Osteocyte (in vitro differentiated cells): ENCODE data around the gene RAP1A. TPM values are rescaled to one million over a fixed set of nuclear protein-coding genes. Genes with fewer than 3 reads are reported as not detected.
A peak's percentile ranks its signal among the peaks of the same experiment; 100 is the strongest.
"Not testable (repeated sequence)": the region's sequence is repeated elsewhere in the genome, so short reads cannot be mapped to it uniquely, and the experiment has no call there.

ENCODE experiments used
- DNase-seq: peaks from one replicate; pipeline ENCODE4 v3.0.0; 2021; ENCODE audit warnings: mixed read lengths; ENCODE audit not compliant: unreplicated experiment; ENCODE audit errors: extremely low spot score
- H3K27ac Mint-ChIP-seq: one replicate; pipeline ENCODE4 v1.8.0; 2021; ENCODE audit warnings: mild to moderate bottlenecking, mixed read lengths; ENCODE audit not compliant: unreplicated experiment
- H3K27me3 Mint-ChIP-seq: one replicate; pipeline ENCODE4 v1.8.0; 2021; ENCODE audit warnings: mixed read lengths; ENCODE audit not compliant: unreplicated experiment
- H3K36me3 Mint-ChIP-seq: one replicate; pipeline ENCODE4 v1.8.0; 2021; ENCODE audit warnings: mixed read lengths; ENCODE audit not compliant: unreplicated experiment
- H3K4me1 Mint-ChIP-seq: one replicate; pipeline ENCODE4 v1.8.0; 2021; ENCODE audit warnings: mixed read lengths; ENCODE audit not compliant: unreplicated experiment
- H3K4me3 Mint-ChIP-seq: one replicate; pipeline ENCODE4 v1.8.0; 2021; ENCODE audit warnings: mild to moderate bottlenecking, moderate library complexity, mixed read lengths; ENCODE audit not compliant: unreplicated experiment
- H3K9me3 Mint-ChIP-seq: one replicate; pipeline ENCODE4 v1.8.0; 2021; ENCODE audit warnings: mixed read lengths; ENCODE audit not compliant: unreplicated experiment
- total RNA-seq: library from RNA; stranded (reverse); gene quantifications from 2 replicates; pipeline ENCODE4 v1.2.1, GENCODE V29; 2021
- TF ChIP-seq, protein P1 (sequence below): fragments of 200-600 bp; sonication (generic); IDR thresholded peaks from 2 replicates; pipeline ENCODE4 v1.5.0; 2021; ENCODE audit warnings: antibody characterized with exemption, mild to moderate bottlenecking, moderate library complexity

Gene RAP1A
- total RNA-seq, 1 donor from 2014 or later: 48.3 TPM

DNA sequence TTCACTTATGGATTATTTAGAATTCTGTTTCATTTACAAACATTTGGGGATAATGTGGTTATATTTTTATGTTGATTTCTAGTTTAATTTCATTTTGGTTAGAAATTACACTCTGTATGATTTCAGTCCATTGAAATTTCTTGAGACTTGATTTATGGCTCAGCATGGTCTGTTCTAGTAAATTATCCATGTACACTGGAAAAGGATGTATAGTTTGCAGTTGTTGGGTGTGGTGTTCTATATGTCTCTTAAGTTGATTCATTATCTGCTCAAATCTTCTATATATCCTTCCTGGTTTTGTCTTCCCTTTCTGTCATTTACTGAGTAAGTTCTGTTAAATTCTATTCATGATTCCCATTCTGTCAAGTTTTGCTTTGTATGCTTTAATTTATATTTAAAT, 52.3 kb downstream of the RAP1A start:
- Mint-ChIP-seq H3K4me1 (peaks cover 12% of the 10 kb centered on the region), H3K27ac (no peak overlapping the region), H3K4me3 (no peak overlapping the region), H3K9me3 (no peaks in the 10 kb centered on the region), H3K27me3 (no peaks in the 10 kb centered on the region), H3K36me3 (peaks cover 3% of the 10 kb centered on the region)
- no peak for DNase-seq
- TF ChIP-seq, protein P1, sequence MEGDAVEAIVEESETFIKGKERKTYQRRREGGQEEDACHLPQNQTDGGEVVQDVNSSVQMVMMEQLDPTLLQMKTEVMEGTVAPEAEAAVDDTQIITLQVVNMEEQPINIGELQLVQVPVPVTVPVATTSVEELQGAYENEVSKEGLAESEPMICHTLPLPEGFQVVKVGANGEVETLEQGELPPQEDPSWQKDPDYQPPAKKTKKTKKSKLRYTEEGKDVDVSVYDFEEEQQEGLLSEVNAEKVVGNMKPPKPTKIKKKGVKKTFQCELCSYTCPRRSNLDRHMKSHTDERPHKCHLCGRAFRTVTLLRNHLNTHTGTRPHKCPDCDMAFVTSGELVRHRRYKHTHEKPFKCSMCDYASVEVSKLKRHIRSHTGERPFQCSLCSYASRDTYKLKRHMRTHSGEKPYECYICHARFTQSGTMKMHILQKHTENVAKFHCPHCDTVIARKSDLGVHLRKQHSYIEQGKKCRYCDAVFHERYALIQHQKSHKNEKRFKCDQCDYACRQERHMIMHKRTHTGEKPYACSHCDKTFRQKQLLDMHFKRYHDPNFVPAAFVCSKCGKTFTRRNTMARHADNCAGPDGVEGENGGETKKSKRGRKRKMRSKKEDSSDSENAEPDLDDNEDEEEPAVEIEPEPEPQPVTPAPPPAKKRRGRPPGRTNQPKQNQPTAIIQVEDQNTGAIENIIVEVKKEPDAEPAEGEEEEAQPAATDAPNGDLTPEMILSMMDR: no peak

DNA sequence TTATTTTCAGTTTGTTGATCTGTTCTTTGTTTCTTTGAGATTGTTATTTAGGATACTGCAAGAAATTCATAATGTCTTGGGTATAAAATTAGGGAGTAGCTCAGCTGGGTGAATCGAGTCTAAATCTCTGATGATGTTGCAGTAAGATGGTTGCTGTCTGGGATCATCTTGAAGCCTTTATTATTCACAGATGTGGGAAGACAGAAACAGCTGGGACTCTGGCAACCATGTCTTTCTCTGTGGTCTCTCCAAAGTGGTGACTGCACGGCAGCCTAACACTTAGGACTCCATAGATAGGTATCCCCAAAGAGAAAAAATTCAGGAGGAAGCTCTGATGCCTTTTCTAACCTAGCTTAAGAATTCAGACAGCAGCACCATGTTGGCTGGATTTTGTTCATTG, 52.7 kb downstream of the RAP1A start:
- Mint-ChIP-seq H3K4me3 (no peak overlapping the region), H3K4me1 (peaks cover 10% of the 10 kb centered on the region), H3K27me3 (no peaks in the 10 kb centered on the region), H3K36me3 (peaks cover 5% of the 10 kb centered on the region), H3K27ac (no peak overlapping the region), H3K9me3 (peaks cover 2% of the 10 kb centered on the region)
- TF ChIP-seq, protein P1: no peak
- DNase-seq: no peak

DNA sequence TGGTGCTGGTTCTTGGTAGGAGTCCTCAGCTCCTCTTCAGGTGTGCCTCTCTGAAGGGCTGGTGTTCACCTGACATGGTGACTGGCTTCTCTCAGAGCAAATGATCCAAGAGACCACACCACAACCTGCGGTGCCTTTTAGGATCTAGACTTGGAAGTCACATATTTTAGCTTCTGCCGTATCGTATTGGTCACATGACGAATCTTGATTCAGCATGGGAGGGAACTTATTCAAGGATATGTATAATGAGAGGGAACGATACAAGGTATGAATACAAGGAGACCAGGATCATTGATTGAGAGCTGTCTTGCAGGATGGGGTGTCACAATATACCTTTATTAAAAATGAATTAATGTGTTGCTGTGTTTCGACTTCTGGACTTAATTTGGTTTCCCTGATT, 58.0 kb downstream of the RAP1A start:
- no peaks in the 10 kb centered on the region for H3K27me3 Mint-ChIP-seq
- peaks cover 12% of the 10 kb centered on the region for H3K9me3 Mint-ChIP-seq
- H3K36me3 Mint-ChIP-seq: peaks cover 22% of the 10 kb centered on the region
- TF ChIP-seq, protein P1: no peak
- DNase-seq: no peak
- no peak overlapping the region for H3K4me3 Mint-ChIP-seq
- peaks cover 18% of the 10 kb centered on the region for H3K4me1 Mint-ChIP-seq
- H3K27ac Mint-ChIP-seq: no peak overlapping the region

DNA sequence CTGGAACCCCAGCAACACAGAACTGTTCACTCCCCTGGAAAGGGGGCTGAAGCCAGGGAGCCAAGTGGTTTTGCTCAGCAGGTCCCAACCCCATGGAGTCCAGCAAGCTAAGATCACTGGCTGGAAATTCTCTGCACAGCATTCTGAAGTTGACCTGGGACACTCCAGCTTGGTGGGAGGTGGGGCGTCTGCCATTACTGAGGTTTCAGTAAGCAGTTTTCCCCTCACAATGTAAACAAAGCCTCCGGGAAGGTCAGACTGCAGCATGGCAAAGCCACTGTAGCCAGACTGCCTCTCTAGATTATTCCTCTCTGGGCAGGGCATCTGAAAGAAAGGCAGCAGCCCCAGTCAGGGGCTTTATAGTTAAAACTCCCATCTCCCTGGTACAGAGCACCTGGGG, 60.0 kb downstream of the RAP1A start:
- H3K27me3 Mint-ChIP-seq: no peaks in the 10 kb centered on the region
- TF ChIP-seq, protein P1: no peak
- peaks cover 15% of the 10 kb centered on the region for H3K4me1 Mint-ChIP-seq
- H3K27ac Mint-ChIP-seq: peak overlapping the region; percentile 67
- H3K36me3 Mint-ChIP-seq: peaks cover 27% of the 10 kb centered on the region
- no peak for DNase-seq
- peaks cover 28% of the 10 kb centered on the region for H3K9me3 Mint-ChIP-seq
- H3K4me3 Mint-ChIP-seq: no peak overlapping the region

DNA sequence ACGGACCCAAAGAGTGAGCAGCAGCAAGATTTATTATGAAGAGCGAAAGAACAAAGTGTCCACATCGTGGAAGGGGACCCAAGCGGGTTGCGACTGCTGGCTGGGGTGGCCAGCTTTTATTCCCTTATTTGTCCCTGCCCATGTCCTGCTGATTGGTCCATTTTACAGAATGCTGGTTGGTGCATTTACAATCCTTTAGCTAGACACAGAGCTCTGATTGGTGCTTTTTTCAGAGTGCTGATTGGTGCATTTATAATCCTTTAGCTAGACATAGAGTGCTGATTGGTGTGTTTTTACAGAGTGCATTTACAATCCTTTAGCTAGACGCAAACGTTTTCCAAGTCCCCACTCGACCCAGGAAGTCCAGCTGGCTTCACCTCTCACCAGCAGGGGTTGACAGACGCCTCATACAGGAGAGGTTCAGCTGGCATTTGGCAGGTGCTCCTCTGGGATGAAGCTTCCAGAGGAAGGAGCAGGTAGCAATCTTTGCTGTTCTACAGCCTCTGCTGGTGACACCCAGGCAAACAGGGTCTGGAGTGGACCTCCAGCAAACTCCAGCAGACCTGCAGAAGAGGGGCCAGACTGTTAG, 60.7 kb downstream of the RAP1A start:
- Mint-ChIP-seq H3K36me3 (peaks cover 29% of the 10 kb centered on the region), H3K4me1 (peaks cover 14% of the 10 kb centered on the region), H3K27ac (peak overlapping the region; percentile 67), H3K9me3 (peaks cover 32% of the 10 kb centered on the region)
- not testable (repeated sequence) for DNase-seq, H3K4me3 Mint-ChIP-seq, H3K27me3 Mint-ChIP-seq

DNA sequence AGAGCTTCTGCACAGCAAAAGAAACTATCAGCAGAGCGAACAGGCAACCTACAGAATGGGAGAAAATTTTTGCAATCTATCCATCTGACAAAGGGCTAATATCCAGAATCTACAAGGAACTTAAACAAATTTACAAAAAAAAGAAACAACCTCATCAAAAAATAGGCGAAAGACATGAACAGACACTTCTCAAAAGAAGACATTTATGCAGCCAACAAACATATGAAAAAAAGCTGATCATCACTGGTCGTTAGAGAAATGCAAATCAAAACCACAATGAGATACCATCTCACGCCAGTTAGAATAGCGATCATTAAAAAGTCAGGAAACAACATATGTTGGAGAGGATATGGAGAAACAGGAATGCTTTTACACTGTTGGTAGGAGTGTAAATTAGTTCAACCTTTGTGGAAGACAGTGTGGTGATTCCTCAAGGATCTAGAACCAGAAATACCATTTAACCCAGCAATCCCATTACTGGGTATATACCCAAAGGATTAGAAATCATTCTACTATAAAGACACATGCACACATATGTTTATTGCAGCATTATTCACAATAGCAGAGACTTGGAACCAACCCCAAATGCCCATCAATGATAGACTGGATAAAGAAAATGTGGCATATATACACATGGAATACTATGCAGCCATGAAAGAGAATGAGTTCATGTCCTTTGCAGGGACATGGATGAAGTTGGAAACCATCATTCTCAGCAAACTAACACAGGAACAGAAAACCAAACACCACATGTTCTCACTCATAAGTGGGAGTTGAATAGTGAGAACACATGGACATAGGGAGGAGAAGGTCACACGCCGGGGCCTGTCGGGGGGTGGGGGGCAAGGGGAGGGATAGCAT, 65.9 kb downstream of the RAP1A start:
- not testable (repeated sequence) for DNase-seq, H3K27ac Mint-ChIP-seq, H3K4me3 Mint-ChIP-seq, H3K27me3 Mint-ChIP-seq
- peaks cover 31% of the 10 kb centered on the region for H3K9me3 Mint-ChIP-seq
- H3K4me1 Mint-ChIP-seq: peaks cover 16% of the 10 kb centered on the region
- H3K36me3 Mint-ChIP-seq: peaks cover 13% of the 10 kb centered on the region
